PC-9 (cell line): ENCODE measurements around the gene CTNNA1. TPM values are rescaled to one million over a fixed set of nuclear protein-coding genes. Genes with fewer than 3 reads are reported as not detected.
"Not testable (repeated sequence)": the region's sequence is repeated elsewhere in the genome, so short reads cannot be mapped to it uniquely, and the experiment has no call there.

ENCODE experiments used
- BruUV-seq: library from RNA; stranded (reverse); fragments of 400-500 nt; replicated peaks from 2 replicates; lab custom pipeline; 2021; lab: Mats Ljungman, UMichigan
- CTCF ChIA-PET: fragments of 300-600 bp; sonication (Branson Sonifier 250); formaldehyde crosslinking; loops from one replicate; lab custom pipeline; 2022; ENCODE audit warnings: antibody characterized with exemption; lab: Charles Lee
- POLR2A ChIA-PET: fragments of 300-600 bp; sonication (Branson Sonifier 250); formaldehyde crosslinking; loops from one replicate; lab custom pipeline; 2022; ENCODE audit warnings: antibody characterized with exemption; ENCODE audit not compliant: unreplicated experiment; lab: Charles Lee
- DNase-seq, 2 experiments: peaks; one replicate each; pipeline versions ENCODE4 v3.0.0 to v3.0.0-alpha.2; 2015 to 2022; ENCODE audit warnings: mixed read lengths in 1 of 2
- H2AFZ ChIP-seq: fragments of 200-600 bp; sonication (generic); 2 replicates; pipeline ENCODE4 v1.8.1; 2017; ENCODE audit warnings: antibody characterized with exemption
- H3F3A ChIP-seq: fragments of 200-600 bp; sonication (generic); 2 replicates; pipeline ENCODE4 v1.8.1; 2017; ENCODE audit warnings: antibody characterized with exemption, mild to moderate bottlenecking, low read depth; ENCODE audit not compliant: insufficient read depth
- H3K27ac ChIP-seq: fragments of 200-600 bp; sonication (generic); 2 replicates; pipeline ENCODE4 v1.6.1; 2016; ENCODE audit warnings: mixed run types
- H3K27me3 ChIP-seq: fragments of 200-600 bp; sonication (generic); 2 replicates; pipeline ENCODE4 v1.6.1; 2016; ENCODE audit warnings: low read depth, mixed run types; ENCODE audit not compliant: insufficient read depth
- H3K36me3 ChIP-seq: fragments of 200-600 bp; sonication (generic); 2 replicates; pipeline ENCODE4 v1.6.1; 2016; ENCODE audit warnings: low read depth, mixed run types
- H3K4me1 ChIP-seq: fragments of 200-600 bp; sonication (generic); replicated peaks from 2 replicates; pipeline ENCODE4 v1.6.1; 2016; ENCODE audit warnings: mixed run types; ENCODE audit not compliant: insufficient read depth
- H3K4me2 ChIP-seq: fragments of 200-600 bp; sonication (generic); 2 replicates; pipeline ENCODE4 v1.6.1; 2017; ENCODE audit warnings: mixed run types
- H3K4me3 ChIP-seq: fragments of 200-600 bp; sonication (generic); 2 replicates; pipeline ENCODE4 v1.6.1; 2016; ENCODE audit warnings: mixed run types
- H3K79me2 ChIP-seq: fragments of 200-600 bp; sonication (generic); 2 replicates; pipeline ENCODE4 v1.6.1; 2017; ENCODE audit warnings: low read depth, mixed run types
- H3K9me2 ChIP-seq: fragments of 200-600 bp; sonication (generic); 2 replicates; pipeline ENCODE4 v1.8.1; 2017; ENCODE audit warnings: mild to moderate bottlenecking; ENCODE audit not compliant: insufficient read depth
- H3K9me3 ChIP-seq: fragments of 200-600 bp; sonication (generic); 2 replicates; pipeline ENCODE4 v1.8.1; 2016; ENCODE audit warnings: low read depth; ENCODE audit not compliant: insufficient read depth
- H4K20me1 ChIP-seq: fragments of 200-600 bp; sonication (generic); 2 replicates; pipeline ENCODE4 v1.8.1; 2017; ENCODE audit not compliant: insufficient read depth
- EZH2 ChIP-seq: fragments of 200-600 bp; sonication (generic); IDR thresholded peaks from 2 replicates; pipeline ENCODE4 v1.8.0; 2017; ENCODE audit warnings: antibody characterized with exemption, low read depth
- intact Hi-C: fragments of 100-400 bp; cut with micrococcal nuclease; formaldehyde crosslinking; loops from one replicate; pipeline ENCODE4 v1.10.0; 2022; ENCODE audit not compliant: unreplicated experiment
- total RNA-seq: library from RNA; stranded (reverse); gene quantifications from 2 replicates; pipeline ENCODE4 v1.2.3, GENCODE V29; 2021
- TF ChIP-seq, protein P1 (sequence below): fragments of 200-600 bp; sonication (generic); conservative IDR thresholded peaks from 2 replicates; pipeline ENCODE4 v1.6.1; 2017; ENCODE audit warnings: mixed run types, antibody characterized with exemption, mild to moderate bottlenecking, moderate library complexity

Gene CTNNA1
- total RNA-seq, 1 experiment from 2014 or later = 91.7 TPM

DNA sequence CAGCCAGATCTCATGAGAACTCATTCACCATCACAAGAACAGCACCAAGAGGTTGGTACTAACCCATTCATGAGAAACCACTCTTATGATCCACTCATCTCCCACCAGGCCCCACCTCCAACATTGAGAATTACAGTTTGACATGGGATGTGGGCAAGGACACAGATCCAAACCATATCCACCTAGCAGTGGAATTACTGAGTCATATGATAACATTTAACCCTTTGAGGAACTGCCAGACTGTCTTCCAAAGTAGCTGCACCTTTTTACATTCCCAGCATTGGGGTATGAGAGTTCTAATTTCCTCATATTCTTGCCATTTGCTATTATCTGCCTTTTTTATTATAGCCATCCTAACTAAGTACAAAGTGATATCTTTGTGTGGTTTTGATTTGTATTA lies 51.9 kb downstream of the CTNNA1 start:
- no peak overlapping the region for H3K27ac ChIP-seq
- no peaks in the 10 kb centered on the region for H3K4me1 ChIP-seq
- intact Hi-C loops = no loop called here
- no peaks in the 10 kb centered on the region for H4K20me1 ChIP-seq
- TF ChIP-seq, protein P1, sequence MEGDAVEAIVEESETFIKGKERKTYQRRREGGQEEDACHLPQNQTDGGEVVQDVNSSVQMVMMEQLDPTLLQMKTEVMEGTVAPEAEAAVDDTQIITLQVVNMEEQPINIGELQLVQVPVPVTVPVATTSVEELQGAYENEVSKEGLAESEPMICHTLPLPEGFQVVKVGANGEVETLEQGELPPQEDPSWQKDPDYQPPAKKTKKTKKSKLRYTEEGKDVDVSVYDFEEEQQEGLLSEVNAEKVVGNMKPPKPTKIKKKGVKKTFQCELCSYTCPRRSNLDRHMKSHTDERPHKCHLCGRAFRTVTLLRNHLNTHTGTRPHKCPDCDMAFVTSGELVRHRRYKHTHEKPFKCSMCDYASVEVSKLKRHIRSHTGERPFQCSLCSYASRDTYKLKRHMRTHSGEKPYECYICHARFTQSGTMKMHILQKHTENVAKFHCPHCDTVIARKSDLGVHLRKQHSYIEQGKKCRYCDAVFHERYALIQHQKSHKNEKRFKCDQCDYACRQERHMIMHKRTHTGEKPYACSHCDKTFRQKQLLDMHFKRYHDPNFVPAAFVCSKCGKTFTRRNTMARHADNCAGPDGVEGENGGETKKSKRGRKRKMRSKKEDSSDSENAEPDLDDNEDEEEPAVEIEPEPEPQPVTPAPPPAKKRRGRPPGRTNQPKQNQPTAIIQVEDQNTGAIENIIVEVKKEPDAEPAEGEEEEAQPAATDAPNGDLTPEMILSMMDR = no peak
- no peak for TF ChIP-seq EZH2
- H3K9me2 ChIP-seq = no peaks in the 10 kb centered on the region
- ChIA-PET POLR2A (no interaction called here), CTCF (no interaction called here)
- H3F3A ChIP-seq = no peaks in the 10 kb centered on the region
- H2AFZ ChIP-seq = no peak overlapping the region
- H3K4me2 ChIP-seq = no peak overlapping the region
- no peaks in the 10 kb centered on the region for H3K9me3 ChIP-seq
- no peak for DNase-seq
- H3K4me3 ChIP-seq = no peak overlapping the region
- no TSS peak for BruUV-seq
- no peaks in the 10 kb centered on the region for H3K36me3 ChIP-seq
- no peaks in the 10 kb centered on the region for H3K27me3 ChIP-seq
- no peaks in the 10 kb centered on the region for H3K79me2 ChIP-seq

DNA sequence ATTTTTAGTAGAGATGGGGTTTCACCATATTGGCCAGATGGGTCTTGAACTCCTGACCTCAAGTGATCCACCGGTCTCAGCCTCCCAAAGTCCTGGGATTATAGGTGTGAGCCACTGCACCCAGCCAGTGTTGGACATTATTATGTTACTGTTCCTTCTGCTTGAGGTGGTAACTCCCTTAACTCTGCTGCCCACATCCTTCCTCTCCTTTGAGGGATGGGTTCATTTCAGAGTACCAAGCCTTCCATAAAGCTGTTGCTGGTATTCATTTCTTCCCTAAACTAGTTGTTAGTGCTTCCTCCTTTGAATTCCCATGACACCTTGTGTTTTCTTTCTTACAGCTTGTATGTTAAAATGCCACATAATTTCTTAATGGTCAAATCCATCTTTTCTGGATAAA lies 54.0 kb downstream of the CTNNA1 start:
- no peak for DNase-seq
- Histone ChIP-seq H3K4me2 (no peak overlapping the region), H3K27ac (no peak overlapping the region), H2AFZ (no peak overlapping the region), H3K4me3 (no peak overlapping the region), H3K4me1 (no peaks in the 10 kb centered on the region), H3K9me2 (no peaks in the 10 kb centered on the region), H4K20me1 (no peaks in the 10 kb centered on the region), H3K79me2 (no peaks in the 10 kb centered on the region), H3K27me3 (no peaks in the 10 kb centered on the region), H3F3A (no peaks in the 10 kb centered on the region), H3K9me3 (no peaks in the 10 kb centered on the region), H3K36me3 (no peaks in the 10 kb centered on the region)
- TF ChIP-seq EZH2 = no peak
- TF ChIP-seq, protein P1 = no peak
- ChIA-PET POLR2A (no interaction called here), CTCF (no interaction called here)
- intact Hi-C loops = no loop called here
- BruUV-seq = no TSS peak

DNA sequence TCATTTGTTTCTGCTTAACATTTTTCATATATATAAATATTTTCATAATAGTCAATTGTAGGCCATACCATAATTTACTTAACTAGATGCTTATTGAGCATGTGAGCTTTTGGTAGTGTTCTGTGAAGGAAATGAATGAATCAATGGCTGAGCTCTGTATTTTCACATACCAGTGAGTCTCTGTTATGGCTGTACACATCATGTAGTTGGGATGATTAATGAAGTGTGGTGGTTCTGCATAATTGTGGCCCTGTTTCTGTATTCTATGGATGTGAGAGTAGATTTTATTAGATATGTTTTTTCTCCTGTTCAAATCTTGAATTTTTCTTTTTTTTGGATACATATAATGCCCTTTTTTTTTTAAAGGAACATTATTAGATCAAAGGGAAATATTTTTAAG lies 56.2 kb downstream of the CTNNA1 start:
- Histone ChIP-seq H3K9me3 (no peaks in the 10 kb centered on the region), H3K4me3 (no peak overlapping the region), H4K20me1 (no peaks in the 10 kb centered on the region), H3K36me3 (no peaks in the 10 kb centered on the region), H3K4me2 (no peak overlapping the region), H3K9me2 (no peaks in the 10 kb centered on the region), H3K4me1 (no peaks in the 10 kb centered on the region), H3K27me3 (no peaks in the 10 kb centered on the region), H3F3A (no peaks in the 10 kb centered on the region), H3K79me2 (no peaks in the 10 kb centered on the region), H2AFZ (no peak overlapping the region), H3K27ac (no peak overlapping the region)
- CTCF ChIA-PET = no interaction called here
- POLR2A ChIA-PET = no interaction called here
- no peak for TF ChIP-seq EZH2
- TF ChIP-seq, protein P1 = no peak
- intact Hi-C loops = no loop called here
- no peak for DNase-seq
- BruUV-seq = no TSS peak

DNA sequence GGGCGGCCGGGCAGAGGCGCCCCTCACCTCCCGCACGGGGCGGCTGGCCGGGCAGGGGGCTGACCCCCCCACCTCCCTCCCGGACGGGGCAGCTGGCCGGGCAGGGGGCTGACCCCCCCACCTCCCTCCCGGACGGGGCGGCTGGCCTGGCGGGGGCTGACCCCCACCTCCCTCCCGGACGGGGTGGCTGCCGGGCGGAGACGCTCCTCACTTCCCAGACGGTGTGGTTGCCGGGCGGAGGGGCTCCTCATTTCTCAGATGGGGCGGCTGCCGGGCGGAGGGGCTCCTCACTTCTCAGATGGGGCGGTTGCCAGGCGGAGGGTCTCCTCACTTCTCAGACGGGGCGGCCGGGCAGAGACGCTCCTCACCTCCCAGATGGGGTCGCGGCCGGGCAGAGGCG lies 57.6 kb downstream of the CTNNA1 start:
- H4K20me1 ChIP-seq, H3K4me2 ChIP-seq, DNase-seq, H3K9me2 ChIP-seq, H3K9me3 ChIP-seq, H3K36me3 ChIP-seq, H3K27ac ChIP-seq, H3K4me3 ChIP-seq, BruUV-seq, H3K79me2 ChIP-seq, CTCF ChIA-PET, H2AFZ ChIP-seq, POLR2A ChIA-PET, H3F3A ChIP-seq, H3K4me1 ChIP-seq, intact Hi-C loops, H3K27me3 ChIP-seq: not testable (repeated sequence)
